ENCODE data around the gene PLD4. TPM values are rescaled to one million over a fixed set of nuclear protein-coding genes. Genes with fewer than 3 reads are reported as not detected.
"Not testable (repeated sequence)": the region's sequence is repeated elsewhere in the genome, so short reads cannot be mapped to it uniquely, and the experiment has no call there.

Gene PLD4
- total RNA-seq, 2 donors from 2014 or later, result not detected

DNA sequence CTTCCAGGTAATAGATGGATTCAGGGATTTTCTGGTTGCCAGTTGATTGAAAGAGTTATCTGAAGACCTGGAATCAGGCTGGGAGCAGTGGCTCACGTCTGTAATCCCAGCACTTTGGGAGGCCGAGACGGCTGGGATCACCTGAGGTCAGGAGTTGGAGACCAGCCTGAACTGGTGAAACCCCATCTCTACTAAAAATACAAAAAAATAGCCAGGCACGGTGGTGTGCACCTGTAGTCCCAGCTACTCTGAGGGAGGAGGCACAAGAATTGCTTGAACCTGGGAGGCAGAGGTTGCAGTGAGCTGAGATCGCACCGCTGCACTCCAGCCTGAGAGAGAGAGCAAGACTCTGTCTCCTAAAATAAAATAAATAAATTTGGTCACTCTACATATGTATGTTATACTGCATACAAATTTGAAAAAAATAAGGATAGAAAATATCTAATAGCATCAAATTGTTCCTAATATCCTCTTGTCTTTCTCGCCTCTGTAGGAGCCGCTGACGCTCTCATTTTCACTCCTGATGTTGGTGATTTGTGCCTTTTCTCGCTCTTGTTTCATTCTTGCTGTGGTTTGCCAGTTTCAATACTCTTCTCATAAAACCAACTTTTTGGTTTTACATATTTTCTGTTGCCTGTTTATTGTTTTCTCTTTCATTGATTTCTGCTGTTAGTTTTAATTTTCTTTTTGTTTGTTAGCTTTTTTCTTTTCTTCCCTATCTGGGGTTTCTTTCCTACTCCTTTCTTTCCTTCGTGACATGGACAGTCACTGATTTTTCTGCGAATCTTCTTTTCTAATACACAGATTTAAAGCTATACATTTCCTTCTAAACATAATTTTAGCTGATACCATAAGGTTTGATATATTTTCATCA is 23.8 kb upstream of the PLD4 start:
- WGBS, 2 donors, result 88 to 93% methylated on average over 12 of the region's 12 CpGs
- H3K27ac ChIP-seq, result no peak overlapping the region
- H3K4me3 ChIP-seq, result no peak overlapping the region
- TF ChIP-seq POLR2A (IDR thresholded peaks at IDR 0.05), result no peak
- TF ChIP-seq, protein P1, sequence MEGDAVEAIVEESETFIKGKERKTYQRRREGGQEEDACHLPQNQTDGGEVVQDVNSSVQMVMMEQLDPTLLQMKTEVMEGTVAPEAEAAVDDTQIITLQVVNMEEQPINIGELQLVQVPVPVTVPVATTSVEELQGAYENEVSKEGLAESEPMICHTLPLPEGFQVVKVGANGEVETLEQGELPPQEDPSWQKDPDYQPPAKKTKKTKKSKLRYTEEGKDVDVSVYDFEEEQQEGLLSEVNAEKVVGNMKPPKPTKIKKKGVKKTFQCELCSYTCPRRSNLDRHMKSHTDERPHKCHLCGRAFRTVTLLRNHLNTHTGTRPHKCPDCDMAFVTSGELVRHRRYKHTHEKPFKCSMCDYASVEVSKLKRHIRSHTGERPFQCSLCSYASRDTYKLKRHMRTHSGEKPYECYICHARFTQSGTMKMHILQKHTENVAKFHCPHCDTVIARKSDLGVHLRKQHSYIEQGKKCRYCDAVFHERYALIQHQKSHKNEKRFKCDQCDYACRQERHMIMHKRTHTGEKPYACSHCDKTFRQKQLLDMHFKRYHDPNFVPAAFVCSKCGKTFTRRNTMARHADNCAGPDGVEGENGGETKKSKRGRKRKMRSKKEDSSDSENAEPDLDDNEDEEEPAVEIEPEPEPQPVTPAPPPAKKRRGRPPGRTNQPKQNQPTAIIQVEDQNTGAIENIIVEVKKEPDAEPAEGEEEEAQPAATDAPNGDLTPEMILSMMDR (IDR thresholded peaks at IDR 0.05), result no peak
- peaks cover 14% of the 10 kb centered on the region for H3K4me1 ChIP-seq
- H3K36me3 ChIP-seq (replicated peaks in 1 of 2; ENCODE audit: insufficient read depth in 1 of 2, low read depth in 2 of 2), result no peaks in the 10 kb centered on the region
- ATAC-seq (no peak), DNase-seq (no peak)
- H3K9me3 ChIP-seq, result no peaks in the 10 kb centered on the region
- no peaks in the 10 kb centered on the region for H3K27me3 ChIP-seq
- intact Hi-C loops (cut with DNase I), result no loop called here

GRCh38 chr14:104903990-104904389 is 20.7 kb upstream of the PLD4 start:
- Histone ChIP-seq H3K4me3 (no peak overlapping the region), H3K27ac (no peak overlapping the region), H3K27me3 (no peaks in the 10 kb centered on the region), H3K9me3 (no peaks in the 10 kb centered on the region), H3K36me3 (replicated peaks in 1 of 2; ENCODE audit: insufficient read depth in 1 of 2, low read depth in 2 of 2) (no peaks in the 10 kb centered on the region), H3K4me1 (no peaks in the 10 kb centered on the region)
- 96 to 97% methylated on average over 7 of the region's 7 CpGs for WGBS, 2 donors
- ATAC-seq (no peak), DNase-seq (no peak)
- TF ChIP-seq, protein P1 (IDR thresholded peaks at IDR 0.05), result no peak
- TF ChIP-seq POLR2A (IDR thresholded peaks at IDR 0.05), result no peak
- intact Hi-C loops (cut with DNase I), result no loop called here

- H3K27ac ChIP-seq; DNase-seq; H3K9me3 ChIP-seq; ATAC-seq; H3K36me3 ChIP-seq (replicated peaks in 1 of 2; ENCODE audit: insufficient read depth in 1 of 2, low read depth in 2 of 2); H3K27me3 ChIP-seq; H3K4me1 ChIP-seq; intact Hi-C loops (cut with DNase I); H3K4me3 ChIP-seq: not testable (repeated sequence)
- 65 to 69% methylated on average over 33 to 38 of the region's 38 CpGs for WGBS, 2 donors
These were observed 19.8 kb upstream of the PLD4 start for GRCh38 chr14:104904650-104905578.

GRCh38 chr14:104905579-104905933 is 19.1 kb upstream of the PLD4 start:
- intact Hi-C loops (cut with DNase I); DNase-seq; H3K27me3 ChIP-seq; H3K4me1 ChIP-seq; H3K4me3 ChIP-seq; H3K36me3 ChIP-seq (replicated peaks in 1 of 2; ENCODE audit: insufficient read depth in 1 of 2, low read depth in 2 of 2); H3K27ac ChIP-seq; H3K9me3 ChIP-seq; ATAC-seq: not testable (repeated sequence)
- 66 to 84% methylated on average over 15 to 28 of the region's 28 CpGs for WGBS, 2 donors

- H3K36me3 ChIP-seq (replicated peaks in 1 of 2; ENCODE audit: insufficient read depth in 1 of 2, low read depth in 2 of 2), result no peaks in the 10 kb centered on the region
- WGBS, 2 donors, result 5 to 8% methylated on average over 1 of the region's 1 CpG
- no peak for ATAC-seq
- no peak overlapping the region for H3K27ac ChIP-seq
- no peaks in the 10 kb centered on the region for H3K9me3 ChIP-seq
- H3K27me3 ChIP-seq, result no peaks in the 10 kb centered on the region
- no peak for TF ChIP-seq POLR2A (IDR thresholded peaks at IDR 0.05)
- TF ChIP-seq, protein P1 (IDR thresholded peaks at IDR 0.05), result no peak
- DNase-seq, result no peak
- intact Hi-C loops (cut with DNase I), result no loop called here
- no peak overlapping the region for H3K4me3 ChIP-seq
- H3K4me1 ChIP-seq, result no peaks in the 10 kb centered on the region
These were observed 16.4 kb upstream of the PLD4 start for GRCh38 chr14:104908303-104908702.

Data from body of pancreas (tissue), 4 donors.